Measurements from ENCODE around the gene HOXB8. TPM values are rescaled to one million over a fixed set of nuclear protein-coding genes. Genes with fewer than 3 reads are reported as not detected.
A peak's percentile ranks its signal among the peaks of the same experiment; 100 is the strongest.

HOXB8 gene
- total RNA-seq, 2 donors from 2014 or later: not detected

DNA sequence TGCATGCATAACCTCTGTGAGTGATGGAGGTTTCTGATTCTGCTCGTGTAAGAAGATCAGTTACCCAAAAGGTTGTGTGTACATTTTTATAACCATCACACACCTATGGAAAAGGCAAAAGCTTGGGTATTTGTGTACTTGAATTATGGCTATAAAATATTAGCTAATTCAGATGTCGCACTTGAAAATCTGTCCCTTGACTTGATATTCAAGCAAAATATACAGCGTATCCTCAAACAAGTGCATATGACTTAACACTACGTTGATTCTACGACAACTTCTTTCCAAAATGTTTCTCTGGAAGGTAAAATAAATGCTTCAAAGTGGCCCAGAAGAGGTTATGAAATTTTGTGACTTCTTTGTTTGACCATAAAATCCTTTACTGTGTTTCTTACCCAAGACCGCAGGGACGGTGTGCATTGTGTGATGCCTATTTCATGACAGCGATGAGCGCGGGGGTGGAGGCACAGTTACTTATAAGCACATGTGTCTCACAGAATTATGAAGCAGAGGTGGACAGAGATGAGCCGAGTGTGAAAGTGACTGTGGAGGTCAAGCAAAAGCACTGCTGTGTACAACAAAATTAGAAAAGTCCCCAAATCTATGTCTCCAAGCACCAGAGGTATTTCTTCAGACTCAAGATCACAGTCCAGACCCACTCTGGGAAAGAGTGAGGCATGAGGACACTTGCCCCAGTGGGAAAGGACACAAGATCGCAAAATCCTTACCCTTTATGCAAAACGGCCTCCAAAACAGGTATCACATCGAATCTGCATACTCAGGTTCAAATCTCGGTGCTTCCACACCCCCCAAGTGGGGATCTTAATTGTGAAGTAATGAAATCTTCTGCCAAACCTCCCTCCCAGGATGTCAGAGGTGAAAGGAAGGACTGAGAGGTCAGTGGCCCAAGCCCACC, 15.2 kb upstream of the HOXB8 start:
- Mint-ChIP-seq H3K4me3 (no peak overlapping the region), H3K27ac (no peak overlapping the region), H3K36me3 (ENCODE audit: low read depth) (no peaks in the 10 kb centered on the region), H3K4me1 (peaks cover 1% of the 10 kb centered on the region), H3K9me3 (peaks cover 2% of the 10 kb centered on the region), H3K27me3 (ENCODE audit: insufficient read depth) (peaks cover 100% of the 10 kb centered on the region)
- Histone ChIP-seq H3K27me3 (ENCODE audit: control insufficient read depth, insufficient read depth, low read length, poor library complexity, severe bottlenecking) (peaks cover 100% of the 10 kb centered on the region), H3K9me3 (ENCODE audit: control insufficient read depth, low read length) (peaks cover 7% of the 10 kb centered on the region), H3K4me1 (ENCODE audit: control insufficient read depth, insufficient read depth, low read length) (no peaks in the 10 kb centered on the region), H3K27ac (ENCODE audit: low read depth, low read length) (no peak overlapping the region), H3K4me3 (ENCODE audit: low read length) (no peak overlapping the region), H3K9ac (ENCODE audit: extremely low read depth, low read length, poor library complexity, severe bottlenecking) (no peak overlapping the region), H3K36me3 (ENCODE audit: control insufficient read depth, insufficient read depth, low read length) (no peaks in the 10 kb centered on the region)
- TF ChIP-seq, protein P1, sequence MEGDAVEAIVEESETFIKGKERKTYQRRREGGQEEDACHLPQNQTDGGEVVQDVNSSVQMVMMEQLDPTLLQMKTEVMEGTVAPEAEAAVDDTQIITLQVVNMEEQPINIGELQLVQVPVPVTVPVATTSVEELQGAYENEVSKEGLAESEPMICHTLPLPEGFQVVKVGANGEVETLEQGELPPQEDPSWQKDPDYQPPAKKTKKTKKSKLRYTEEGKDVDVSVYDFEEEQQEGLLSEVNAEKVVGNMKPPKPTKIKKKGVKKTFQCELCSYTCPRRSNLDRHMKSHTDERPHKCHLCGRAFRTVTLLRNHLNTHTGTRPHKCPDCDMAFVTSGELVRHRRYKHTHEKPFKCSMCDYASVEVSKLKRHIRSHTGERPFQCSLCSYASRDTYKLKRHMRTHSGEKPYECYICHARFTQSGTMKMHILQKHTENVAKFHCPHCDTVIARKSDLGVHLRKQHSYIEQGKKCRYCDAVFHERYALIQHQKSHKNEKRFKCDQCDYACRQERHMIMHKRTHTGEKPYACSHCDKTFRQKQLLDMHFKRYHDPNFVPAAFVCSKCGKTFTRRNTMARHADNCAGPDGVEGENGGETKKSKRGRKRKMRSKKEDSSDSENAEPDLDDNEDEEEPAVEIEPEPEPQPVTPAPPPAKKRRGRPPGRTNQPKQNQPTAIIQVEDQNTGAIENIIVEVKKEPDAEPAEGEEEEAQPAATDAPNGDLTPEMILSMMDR (conservative IDR thresholded peaks at IDR 0.05): no peak
- peak; percentile 35 for DNase-seq
- 38 to 41% methylated on average over 6 to 14 of the region's 15 CpGs for WGBS, 2 experiments (ENCODE audit: insufficient coverage in 1 of 2, insufficient read length in 1 of 2)

DNA sequence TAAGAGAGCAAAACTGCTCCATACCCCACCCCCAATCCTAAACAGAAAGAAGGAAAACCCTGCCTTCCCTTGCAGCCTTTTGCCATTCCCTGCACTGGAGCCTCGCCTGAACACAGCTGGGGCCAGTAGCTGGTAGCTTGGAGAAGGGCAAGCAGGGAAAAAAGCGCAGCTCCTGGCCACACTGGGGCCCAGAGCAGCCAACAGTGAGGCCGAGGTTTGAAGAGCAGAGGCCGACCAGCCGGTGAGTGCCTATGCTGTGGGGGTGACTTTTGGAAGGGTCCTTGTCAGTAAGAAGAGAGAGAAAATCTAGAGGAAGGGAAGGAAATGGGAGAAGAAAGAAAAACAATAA, 14.3 kb upstream of the HOXB8 start:
- no peak overlapping the region for H3K27ac ChIP-seq (ENCODE audit: low read depth, low read length)
- peak; percentile 48 for DNase-seq
- no peaks in the 10 kb centered on the region for H3K36me3 Mint-ChIP-seq (ENCODE audit: low read depth)
- peaks cover under 1% of the 10 kb centered on the region for H3K9me3 Mint-ChIP-seq
- no peaks in the 10 kb centered on the region for H3K36me3 ChIP-seq (ENCODE audit: control insufficient read depth, insufficient read depth, low read length)
- H3K4me3 Mint-ChIP-seq: no peak overlapping the region
- no peak overlapping the region for H3K27ac Mint-ChIP-seq
- H3K4me1 Mint-ChIP-seq: peaks cover 1% of the 10 kb centered on the region
- H3K4me1 ChIP-seq (ENCODE audit: control insufficient read depth, insufficient read depth, low read length): no peaks in the 10 kb centered on the region
- peaks cover 2% of the 10 kb centered on the region for H3K9me3 ChIP-seq (ENCODE audit: control insufficient read depth, low read length)
- WGBS, 2 experiments (ENCODE audit: insufficient coverage in 1 of 2, insufficient read length in 1 of 2): 17 to 18% methylated on average over 1 to 5 of the region's 5 CpGs
- TF ChIP-seq, protein P1 (conservative IDR thresholded peaks at IDR 0.05): no peak
- no peak overlapping the region for H3K9ac ChIP-seq (ENCODE audit: extremely low read depth, low read length, poor library complexity, severe bottlenecking)
- H3K4me3 ChIP-seq (ENCODE audit: low read length): no peak overlapping the region
- H3K27me3 Mint-ChIP-seq (ENCODE audit: insufficient read depth): peaks cover 99% of the 10 kb centered on the region
- peaks cover 100% of the 10 kb centered on the region for H3K27me3 ChIP-seq (ENCODE audit: control insufficient read depth, insufficient read depth, low read length, poor library complexity, severe bottlenecking)

- no peak overlapping the region for H3K9ac ChIP-seq (ENCODE audit: extremely low read depth, low read length, poor library complexity, severe bottlenecking)
- no peaks in the 10 kb centered on the region for H3K36me3 ChIP-seq (ENCODE audit: control insufficient read depth, insufficient read depth, low read length)
- H3K4me1 ChIP-seq (ENCODE audit: control insufficient read depth, insufficient read depth, low read length): no peaks in the 10 kb centered on the region
- H3K4me1 Mint-ChIP-seq: peaks cover 1% of the 10 kb centered on the region
- H3K27me3 Mint-ChIP-seq (ENCODE audit: insufficient read depth): peaks cover 99% of the 10 kb centered on the region
- H3K4me3 Mint-ChIP-seq: no peak overlapping the region
- no peaks in the 10 kb centered on the region for H3K9me3 Mint-ChIP-seq
- DNase-seq: peak; percentile 47
- no peaks in the 10 kb centered on the region for H3K36me3 Mint-ChIP-seq (ENCODE audit: low read depth)
- no peak overlapping the region for H3K4me3 ChIP-seq (ENCODE audit: low read length)
- no peak overlapping the region for H3K27ac ChIP-seq (ENCODE audit: low read depth, low read length)
- H3K9me3 ChIP-seq (ENCODE audit: control insufficient read depth, low read length): no peaks in the 10 kb centered on the region
- no peak overlapping the region for H3K27ac Mint-ChIP-seq
- WGBS, 2 experiments (ENCODE audit: insufficient coverage in 1 of 2, insufficient read length in 1 of 2): 21 to 33% methylated on average over 3 to 5 of the region's 5 CpGs
- H3K27me3 ChIP-seq (ENCODE audit: control insufficient read depth, insufficient read depth, low read length, poor library complexity, severe bottlenecking): peaks cover 100% of the 10 kb centered on the region
- TF ChIP-seq, protein P1 (conservative IDR thresholded peaks at IDR 0.05): no peak
These were observed 13.7 kb upstream of the HOXB8 start for GRCh38 chr17:48628649-48629410.
